ENCODE results near the gene PIGQ.

PIGQ gene

DNA sequence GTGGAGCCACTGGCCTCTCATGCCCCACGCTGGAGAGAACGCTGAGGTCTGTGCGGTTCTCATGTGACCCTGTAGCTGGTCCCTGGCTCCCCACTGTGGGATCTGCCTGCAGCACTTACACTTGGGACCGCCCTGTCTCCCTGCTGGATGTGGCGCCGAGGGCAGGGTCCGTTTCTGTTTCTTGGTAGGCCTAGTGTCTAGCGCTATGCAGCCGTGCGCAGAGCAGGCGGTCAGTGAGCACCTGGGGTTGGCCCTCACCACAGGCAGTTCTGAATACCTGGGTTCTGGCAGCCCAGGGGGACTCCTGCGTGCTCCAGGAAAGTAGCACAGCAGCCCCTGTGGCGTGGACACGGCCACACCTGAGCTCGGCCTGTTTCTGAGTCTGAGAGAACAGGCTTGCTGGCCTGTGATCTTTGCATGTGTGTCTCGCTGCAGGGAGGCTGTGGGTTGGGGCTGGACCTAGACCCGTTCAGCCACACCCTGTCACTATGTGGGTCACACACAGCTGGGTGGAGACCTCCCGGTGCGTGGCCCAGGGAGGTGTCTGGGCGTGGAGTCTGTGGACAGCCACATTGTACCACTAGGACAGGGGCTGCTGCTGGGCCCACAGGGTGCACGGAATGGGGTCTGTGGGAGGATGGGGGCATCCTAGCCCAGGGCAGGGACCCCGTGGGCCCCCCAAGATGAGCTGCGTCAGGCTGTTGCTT lies 39.5 kb upstream of the PIGQ start:
- DNase-seq (ENCODE audit: insufficient read length, low spot score) (no peak), FAIRE-seq (no peak)
- TF ChIP-seq, protein P1, sequence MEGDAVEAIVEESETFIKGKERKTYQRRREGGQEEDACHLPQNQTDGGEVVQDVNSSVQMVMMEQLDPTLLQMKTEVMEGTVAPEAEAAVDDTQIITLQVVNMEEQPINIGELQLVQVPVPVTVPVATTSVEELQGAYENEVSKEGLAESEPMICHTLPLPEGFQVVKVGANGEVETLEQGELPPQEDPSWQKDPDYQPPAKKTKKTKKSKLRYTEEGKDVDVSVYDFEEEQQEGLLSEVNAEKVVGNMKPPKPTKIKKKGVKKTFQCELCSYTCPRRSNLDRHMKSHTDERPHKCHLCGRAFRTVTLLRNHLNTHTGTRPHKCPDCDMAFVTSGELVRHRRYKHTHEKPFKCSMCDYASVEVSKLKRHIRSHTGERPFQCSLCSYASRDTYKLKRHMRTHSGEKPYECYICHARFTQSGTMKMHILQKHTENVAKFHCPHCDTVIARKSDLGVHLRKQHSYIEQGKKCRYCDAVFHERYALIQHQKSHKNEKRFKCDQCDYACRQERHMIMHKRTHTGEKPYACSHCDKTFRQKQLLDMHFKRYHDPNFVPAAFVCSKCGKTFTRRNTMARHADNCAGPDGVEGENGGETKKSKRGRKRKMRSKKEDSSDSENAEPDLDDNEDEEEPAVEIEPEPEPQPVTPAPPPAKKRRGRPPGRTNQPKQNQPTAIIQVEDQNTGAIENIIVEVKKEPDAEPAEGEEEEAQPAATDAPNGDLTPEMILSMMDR (IDR thresholded peaks at IDR 0.05; ENCODE audit: insufficient read depth, missing control alignments) = no peak

DNA sequence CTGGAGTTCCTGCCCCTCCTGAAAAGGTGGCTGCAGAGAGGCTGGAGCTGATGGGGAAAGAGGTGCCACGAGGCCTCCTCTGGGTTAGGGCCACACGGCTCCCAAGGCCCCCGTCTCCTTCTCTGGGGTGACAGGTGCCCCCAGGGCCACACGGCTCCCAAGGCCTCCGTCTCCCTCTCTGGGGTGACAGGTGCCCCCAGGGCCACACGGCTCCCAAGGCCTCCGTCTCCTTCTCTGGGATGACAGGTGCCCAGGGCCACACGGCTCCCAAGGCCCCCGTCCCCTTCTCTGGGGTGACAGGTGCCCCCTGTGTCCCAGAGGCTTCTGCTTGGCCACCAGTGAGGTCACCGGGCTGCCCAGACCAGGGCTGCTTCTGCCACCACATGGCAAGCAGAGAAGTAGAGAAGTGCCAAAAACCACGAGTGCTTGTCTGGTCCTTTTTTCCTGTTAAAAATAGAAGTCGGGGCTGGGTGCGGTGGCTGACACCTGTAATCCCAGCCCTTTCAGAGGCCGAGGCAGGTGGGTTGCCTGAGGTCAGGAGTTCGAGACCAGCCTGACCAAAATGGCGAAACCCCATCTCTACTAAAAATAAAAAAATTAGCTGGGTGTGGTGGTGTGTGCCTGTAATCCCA lies 38.2 kb upstream of the PIGQ start:
- DNase-seq (ENCODE audit: insufficient read length, low spot score) (no peak), FAIRE-seq (no peak)
- TF ChIP-seq, protein P1 (IDR thresholded peaks at IDR 0.05; ENCODE audit: insufficient read depth, missing control alignments) = no peak

DNA sequence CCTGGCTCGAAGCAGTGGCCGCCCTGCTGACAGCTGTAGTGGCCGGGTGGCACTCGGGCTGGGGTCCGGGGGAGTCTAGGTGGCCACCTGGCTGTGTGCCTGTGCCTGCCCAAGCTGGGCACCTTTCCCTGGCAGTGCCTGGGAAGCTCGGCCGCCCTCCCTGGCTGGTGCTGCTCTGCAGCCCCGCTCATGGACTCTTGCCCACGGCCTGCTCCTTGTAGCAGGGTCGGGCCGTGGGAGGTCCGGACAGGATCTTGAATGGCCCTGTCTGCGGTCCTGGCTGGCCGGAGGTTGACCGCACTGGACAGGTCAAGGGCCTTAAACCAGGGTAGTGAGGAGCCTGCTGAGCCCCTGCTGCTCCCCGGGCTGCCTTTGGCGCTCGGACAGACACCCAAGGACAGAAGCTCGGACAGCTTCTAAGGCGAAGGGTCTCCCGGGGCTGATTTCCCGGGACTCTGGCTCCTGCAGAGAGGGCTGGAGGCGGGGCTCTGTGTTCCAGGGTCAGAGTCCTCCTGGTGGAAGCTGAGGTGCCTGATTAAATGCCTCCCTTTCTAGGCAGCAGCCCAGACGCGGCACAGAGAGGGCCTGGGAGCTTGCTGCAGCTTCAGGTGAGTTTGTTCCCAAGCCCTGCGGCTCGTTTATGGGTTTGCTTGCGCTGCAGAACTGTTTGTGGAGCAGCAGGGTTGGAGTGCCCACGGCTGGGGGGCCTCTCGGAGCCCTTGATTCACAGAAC lies 36.2 kb upstream of the PIGQ start:
- FAIRE-seq = no peak
- TF ChIP-seq, protein P1 (IDR thresholded peaks at IDR 0.05; ENCODE audit: insufficient read depth, missing control alignments) = no peak
- no peak for DNase-seq (ENCODE audit: insufficient read length, low spot score)

DNA sequence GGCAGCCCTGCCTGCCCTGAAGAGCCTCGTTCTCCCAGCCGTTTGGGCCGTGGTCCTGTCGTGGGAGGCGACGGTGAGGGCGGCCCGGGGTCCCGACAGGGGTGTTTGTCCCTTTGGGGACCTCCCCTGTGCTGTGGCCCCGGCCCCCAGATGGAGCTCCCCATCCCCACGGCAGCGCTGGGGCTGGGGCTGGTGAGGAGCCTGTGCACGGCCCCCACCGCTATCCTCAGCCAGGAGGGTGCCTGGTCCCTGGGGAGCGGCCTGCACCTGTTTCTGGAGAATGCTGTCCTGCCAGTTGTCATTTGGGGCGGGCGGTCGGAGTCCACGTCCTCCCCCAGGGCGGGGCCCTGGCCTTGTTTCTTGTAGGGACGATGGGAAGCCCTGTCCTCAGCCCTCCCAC lies 35.6 kb upstream of the PIGQ start:
- TF ChIP-seq, protein P1 (IDR thresholded peaks at IDR 0.05; ENCODE audit: insufficient read depth, missing control alignments) = no peak
- FAIRE-seq (no peak), DNase-seq (ENCODE audit: insufficient read length, low spot score) (no peak)

DNA sequence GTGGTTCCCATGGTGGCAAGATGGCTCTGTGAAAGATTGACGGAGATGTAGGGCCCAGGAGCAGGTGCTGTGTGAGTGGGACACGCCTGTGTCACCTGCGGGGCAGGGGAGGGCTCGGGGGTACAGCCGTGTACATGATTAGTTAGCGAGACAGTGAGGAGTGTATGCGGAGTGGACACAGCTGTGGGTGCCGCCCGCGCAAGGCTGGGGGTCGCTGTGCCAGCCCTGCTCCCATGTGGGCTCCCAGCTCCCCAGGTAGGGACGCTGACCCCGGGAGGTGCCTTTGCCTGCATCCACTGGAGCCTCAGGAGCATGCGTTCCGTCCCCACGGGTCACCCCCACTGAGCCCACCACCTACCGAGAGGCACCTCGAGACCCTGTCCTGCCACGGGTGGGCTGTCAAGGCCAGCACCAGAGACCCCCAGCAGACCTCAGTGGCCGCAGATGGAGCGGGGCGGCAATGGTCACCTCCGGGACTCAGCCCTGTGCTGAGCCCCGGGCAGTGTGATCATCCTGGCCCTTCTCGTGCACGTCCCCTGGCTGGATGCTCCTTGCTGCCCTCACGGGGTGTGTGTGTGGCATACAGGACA lies 34.8 kb upstream of the PIGQ start:
- no peak for DNase-seq (ENCODE audit: insufficient read length, low spot score)
- TF ChIP-seq, protein P1 (IDR thresholded peaks at IDR 0.05; ENCODE audit: insufficient read depth, missing control alignments) = no peak
- no peak for FAIRE-seq

DNA sequence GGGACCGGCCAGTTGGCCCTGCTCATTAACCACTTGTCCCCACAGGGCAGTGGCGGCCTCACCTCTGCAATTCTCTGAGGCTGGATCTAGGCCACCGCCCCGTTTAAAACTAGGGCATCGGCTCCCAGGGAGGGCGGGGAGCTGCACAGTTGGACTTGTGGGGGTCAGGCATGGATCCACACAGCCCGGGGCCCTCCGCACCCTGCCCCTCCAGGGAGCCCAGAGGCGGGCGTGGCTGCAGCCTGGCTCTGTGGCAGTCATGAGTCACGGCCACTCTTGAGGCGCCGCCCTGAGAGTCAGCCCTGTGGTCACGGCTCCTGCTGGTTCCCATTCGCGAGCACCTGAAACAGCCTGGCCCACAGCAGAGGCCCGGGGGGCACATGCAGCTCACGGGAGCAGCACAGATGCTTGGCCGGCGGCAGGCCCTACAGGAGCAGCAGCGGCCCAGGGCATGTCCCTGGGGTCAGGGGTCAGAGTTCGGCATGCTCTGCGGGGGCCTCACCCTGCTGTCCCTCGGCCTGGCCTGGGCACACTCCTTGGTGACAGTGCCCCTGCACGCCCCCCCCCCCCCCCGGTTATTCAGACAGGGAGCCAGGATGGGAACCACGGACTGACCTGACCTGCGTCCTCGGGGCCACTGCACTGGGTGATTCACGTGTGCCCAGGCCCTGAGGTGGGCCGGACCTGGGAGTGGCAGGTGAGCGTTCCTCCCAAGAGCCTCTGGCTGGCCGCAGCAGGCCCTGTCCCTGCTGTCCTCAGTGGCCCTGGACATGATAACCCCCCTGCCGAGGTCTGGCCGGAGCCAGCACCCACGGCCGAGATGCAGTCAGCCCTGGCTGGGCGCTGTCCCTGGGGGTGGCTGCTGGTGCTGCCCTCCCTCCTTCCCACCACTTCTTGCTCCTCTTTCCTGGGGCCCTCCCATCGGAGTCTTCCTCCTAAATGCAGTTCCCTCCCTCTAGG lies 34.0 kb upstream of the PIGQ start:
- FAIRE-seq (no peak), DNase-seq (ENCODE audit: insufficient read length, low spot score) (no peak)
- TF ChIP-seq, protein P1 (IDR thresholded peaks at IDR 0.05; ENCODE audit: insufficient read depth, missing control alignments) = no peak

Measured in D721Med (cell line).